Stimulated activated CD8-positive, alpha-beta memory T cell treated with anti-CD3 and anti-CD28 coated beads, Interleukin-4, amount 100 ng/mL, for 1 hour (primary cell): ENCODE data around the gene BBS9.
"Not testable (repeated sequence)": the region's sequence is repeated elsewhere in the genome, so short reads cannot be mapped to it uniquely, and the experiment has no call there.

Experiments
- DNase-seq, 2 donors: peaks; one replicate each; pipeline ENCODE4 v3.0.0-alpha.2; 2020; ENCODE audit warnings: low read depth in 2 of 2, low spot score in 1 of 2

The BBS9 gene

DNA sequence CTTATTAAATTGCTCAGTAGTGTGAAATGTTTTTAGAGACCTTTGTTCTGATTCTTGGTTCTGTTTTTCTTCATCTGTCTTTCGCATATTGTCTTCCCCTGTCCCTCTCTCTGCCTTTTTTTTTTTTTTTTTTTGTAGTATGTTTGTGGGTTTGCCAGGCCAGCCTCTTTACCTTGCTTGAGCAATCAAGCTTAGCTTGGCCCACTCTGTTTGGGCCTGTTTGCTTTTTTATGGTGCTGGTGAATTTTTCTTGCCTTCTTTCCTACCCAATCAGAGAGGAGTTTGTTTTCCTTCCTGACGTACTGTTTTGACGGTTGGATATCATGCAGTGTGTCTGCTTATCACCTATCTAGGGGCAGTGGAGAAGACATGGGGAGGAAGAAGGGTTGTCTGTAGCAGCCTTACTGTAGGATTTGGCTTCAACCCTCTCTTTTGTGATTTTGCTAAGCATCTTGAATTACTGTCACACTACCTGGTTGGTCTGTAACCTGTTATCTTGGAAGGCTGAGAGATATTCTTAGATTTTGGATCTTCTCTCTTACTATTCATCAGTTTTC lies 64.0 kb downstream of the BBS9 start:
- DNase-seq = no peak

DNA sequence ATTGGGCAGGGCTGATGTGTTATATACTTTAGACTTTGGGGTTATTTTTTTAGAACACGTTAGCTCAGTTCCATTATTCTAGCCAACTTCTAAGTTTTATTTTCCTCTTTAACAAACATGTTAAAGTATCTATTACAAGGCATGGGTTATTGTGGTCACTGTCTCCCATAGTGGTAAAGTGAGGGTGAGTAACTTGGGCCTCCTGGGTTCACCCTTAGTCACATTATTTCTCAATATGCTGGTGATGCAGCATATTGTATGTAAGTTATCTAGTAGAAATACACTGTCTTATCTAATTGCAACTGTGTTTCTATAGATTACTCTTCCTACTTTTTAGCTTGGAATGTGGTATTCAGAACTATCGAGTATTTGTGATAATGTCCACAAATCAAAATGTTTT lies 65.9 kb downstream of the BBS9 start:
- no peak for DNase-seq

DNA sequence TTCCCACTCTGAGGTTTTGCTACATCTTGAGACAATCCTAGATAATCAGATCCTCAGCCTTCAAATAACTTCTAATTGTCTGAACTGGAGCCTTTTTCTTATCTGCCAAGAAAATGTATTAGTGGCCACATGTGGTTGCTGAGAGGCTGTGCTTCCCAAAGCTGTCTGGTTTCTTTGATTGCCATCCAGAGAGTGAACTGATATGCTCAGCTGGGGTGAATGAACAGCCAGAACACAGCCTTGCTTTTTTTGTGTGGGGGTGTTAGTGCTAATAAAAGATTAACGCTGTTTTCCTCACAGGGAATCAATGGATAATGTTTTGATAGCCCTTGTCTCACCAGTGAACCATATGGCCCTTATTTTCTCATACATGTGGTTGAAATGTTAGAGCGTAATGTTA lies 66.9 kb downstream of the BBS9 start:
- DNase-seq = no peak

DNA sequence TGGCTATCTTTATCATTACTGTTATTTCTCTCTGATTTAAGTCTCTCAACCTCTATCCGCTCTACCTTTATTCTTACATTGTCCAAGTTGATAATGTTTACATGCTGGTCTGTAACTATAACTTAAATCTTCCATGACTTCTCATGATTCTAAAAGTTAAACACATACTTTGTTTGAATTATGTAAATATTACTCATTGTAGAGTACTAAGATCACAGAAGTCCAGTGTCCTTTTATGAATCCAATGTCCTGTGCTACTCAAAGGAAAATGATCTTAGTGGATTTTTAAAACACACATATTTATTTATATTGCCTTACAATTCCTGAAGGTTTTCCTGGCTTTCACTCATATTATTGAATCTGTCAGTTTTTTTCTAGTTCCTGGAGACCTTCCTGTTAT lies 70.9 kb downstream of the BBS9 start:
- DNase-seq = no peak

DNA sequence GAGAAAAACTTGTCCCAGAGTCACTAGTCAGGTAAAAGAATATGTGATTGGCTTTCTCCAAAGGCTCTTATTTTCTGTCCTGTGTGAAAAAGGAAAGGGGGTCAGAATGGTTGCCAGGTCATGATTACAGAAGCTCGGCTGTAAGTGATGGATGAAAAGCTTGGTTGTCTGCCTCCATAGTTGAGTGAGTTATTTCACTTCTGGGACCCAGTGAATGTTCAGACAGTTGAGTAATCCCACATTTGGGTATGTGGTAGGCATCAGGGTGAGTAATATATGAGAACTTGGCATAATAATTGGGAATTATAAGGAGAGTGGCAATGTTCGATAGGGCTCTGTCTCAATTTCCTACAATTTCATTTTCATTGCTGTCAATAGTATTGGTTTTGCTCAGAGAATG lies 72.5 kb downstream of the BBS9 start:
- DNase-seq = no peak

GRCh38 chr7:33210958-33211357 lies 81.6 kb downstream of the BBS9 start:
- DNase-seq = no peak

DNA sequence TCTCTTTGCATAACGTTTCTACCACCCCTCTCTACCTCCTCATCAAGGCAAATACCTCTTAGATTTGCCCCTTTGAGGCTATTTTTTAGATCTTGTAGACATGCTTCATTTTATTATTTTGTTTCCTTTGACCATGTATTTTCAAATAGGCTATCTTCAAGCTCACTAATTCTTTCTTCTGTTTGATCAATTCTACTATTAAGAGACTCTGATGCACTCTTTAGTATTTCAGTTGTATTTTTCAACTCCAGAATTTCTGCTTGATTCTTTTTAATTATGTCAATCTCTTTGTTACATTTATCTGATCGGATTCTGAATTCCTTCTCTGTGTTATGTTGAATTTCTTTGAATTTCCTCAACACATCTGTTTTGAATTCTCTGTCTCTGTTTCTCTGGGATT lies 82.8 kb downstream of the BBS9 start:
- DNase-seq = no peak

DNA sequence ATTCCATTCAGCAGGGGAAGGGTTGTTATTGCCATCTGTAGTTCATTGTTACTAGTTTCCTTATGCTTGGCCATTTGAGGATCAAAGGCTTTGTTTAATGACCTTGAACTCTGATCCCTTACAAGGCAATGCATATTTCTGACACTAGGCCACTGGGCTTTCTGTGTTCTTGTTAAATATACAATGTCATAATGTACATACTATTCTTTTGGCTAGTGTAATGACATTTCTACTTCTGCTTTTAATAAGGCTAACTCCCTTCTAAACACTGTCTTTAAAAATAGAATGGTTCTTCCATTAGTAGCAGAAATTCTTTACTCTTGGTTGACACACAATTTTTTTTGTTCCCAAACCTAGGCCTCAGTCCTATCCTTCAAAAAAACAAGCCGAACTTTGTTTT lies 86.6 kb downstream of the BBS9 start:
- no peak for DNase-seq

GRCh38 chr7:33217595-33217994 lies 88.2 kb downstream of the BBS9 start:
- DNase-seq = no peak

DNA sequence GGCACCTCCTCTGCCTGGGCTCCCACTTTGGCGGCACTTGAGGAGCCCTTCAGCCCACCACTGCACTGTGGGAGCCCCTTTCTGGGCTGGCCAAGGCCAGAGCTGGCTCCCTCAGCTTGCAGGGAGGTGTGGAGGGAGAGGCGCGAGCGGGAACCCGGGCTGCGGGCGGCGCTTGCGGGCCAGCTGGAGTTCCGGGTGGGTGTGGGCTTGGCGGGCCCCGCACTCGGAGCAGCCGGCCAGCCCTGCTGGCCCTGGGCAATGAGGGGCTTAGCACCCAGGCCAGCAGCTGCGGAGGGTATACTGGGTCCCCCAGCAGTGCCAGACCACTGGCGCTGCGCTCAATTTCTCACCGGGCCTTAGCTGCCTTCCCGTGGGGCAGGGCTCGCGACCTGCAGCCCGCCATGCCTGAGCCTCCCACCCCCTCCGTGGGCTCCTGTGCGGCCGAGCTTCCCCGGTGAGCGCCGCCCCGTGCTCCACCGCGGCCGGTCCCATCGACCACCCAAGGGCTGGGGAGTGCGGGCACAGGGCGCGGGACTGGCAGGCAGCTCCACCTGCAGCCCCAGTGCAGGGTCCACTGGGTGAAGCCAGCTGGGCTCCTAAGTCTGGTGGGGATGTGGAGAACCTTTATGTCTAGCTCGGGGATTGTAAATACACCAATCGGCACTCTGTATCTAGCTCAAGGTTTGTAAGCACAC lies 89.6 kb downstream of the BBS9 start:
- DNase-seq = not testable (repeated sequence)

- DNase-seq = no peak
These were observed 90.9 kb downstream of the BBS9 start for GRCh38 chr7:33220231-33220630.

DNA sequence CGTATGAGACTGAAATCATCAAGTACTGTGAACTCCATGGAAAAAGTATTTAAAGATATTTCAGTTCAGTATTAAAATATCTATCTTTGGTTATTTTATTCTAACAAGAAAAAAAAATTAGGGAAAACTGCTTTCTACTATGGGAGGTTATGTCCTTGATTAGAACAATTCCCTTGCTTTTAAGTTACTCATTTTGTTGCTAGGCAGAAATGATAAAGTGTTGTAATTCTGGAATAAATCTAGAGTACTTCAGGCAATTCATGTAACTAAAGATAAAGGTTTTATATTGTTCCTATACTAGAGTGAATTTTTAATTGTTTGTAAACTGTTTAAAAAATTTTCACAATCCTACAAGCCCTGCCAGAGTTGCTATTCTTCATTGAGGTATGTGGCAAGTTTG lies 92.0 kb downstream of the BBS9 start:
- DNase-seq = no peak

DNA sequence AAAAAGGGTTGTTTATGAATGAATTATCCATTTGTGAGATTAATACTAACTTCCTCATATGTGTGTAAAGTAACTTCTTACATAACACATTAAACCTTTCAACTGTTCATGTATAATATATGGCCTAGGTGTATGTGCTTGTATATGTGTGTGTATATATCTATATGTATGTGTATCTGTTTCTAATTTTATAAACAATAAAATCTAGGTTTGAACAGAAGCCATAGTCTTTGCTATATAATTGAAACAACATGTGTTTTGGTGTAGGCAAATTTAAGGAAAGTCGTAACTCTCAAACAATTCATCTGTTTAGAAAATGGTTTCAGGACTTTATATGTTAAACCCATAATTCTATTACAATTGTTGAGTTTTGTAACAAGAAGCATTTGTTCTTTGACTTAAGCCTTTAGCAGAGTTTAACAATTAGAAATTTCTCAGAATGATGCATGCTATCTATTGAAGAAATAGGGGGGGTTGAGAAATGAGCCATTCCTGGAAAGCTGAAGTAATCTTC lies 103.3 kb downstream of the BBS9 start:
- no peak for DNase-seq

- no peak for DNase-seq
These were observed 104.3 kb downstream of the BBS9 start for GRCh38 chr7:33233659-33234058.

DNA sequence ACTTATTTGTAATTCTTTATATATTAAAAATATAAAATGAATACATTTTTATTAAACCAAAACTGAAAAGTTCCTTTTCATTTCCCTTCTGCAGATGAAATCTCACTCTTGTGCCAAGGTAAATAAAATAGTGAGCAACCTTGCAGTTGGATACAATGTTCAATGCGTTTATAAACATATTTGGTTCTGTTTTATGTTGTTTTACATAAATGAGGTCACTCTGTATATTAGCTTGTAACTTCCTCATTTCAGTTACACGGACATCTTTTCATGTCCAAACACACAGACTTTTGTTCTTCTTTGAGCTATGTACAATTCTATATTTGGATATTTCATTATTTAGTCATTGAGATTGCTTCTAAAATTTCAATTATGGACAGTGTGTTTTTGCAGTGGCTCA lies 107.7 kb downstream of the BBS9 start:
- DNase-seq = no peak

- no peak for DNase-seq
These were observed 114.0 kb downstream of the BBS9 start for GRCh38 chr7:33243319-33243881.

GRCh38 chr7:33248671-33249070 lies 119.3 kb downstream of the BBS9 start:
- no peak for DNase-seq

GRCh38 chr7:33250421-33250871 lies 121.1 kb downstream of the BBS9 start:
- DNase-seq = no peak

GRCh38 chr7:33251301-33251700 lies 121.9 kb downstream of the BBS9 start:
- no peak for DNase-seq

DNA sequence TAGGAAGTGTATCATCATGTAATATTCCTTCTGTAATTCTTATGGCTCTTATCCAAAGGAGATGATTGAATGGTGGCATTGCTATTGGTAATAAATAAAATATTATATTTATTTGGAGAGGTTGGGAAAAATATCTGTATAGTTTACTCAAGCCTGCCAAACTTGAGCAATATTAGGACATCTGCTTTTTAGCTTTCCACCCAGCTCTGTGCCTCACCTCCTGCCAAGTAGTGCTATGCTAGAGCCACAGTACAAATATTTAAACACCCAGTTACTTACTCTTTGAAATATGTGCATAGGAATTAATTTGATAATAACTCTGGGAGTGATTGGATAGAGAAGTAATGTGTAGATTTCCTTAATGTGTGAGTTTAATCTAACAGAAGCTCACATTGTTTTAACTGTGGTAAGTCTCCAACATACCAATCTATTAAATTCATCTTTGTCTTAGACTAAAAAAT lies 129.2 kb downstream of the BBS9 start:
- no peak for DNase-seq

DNA sequence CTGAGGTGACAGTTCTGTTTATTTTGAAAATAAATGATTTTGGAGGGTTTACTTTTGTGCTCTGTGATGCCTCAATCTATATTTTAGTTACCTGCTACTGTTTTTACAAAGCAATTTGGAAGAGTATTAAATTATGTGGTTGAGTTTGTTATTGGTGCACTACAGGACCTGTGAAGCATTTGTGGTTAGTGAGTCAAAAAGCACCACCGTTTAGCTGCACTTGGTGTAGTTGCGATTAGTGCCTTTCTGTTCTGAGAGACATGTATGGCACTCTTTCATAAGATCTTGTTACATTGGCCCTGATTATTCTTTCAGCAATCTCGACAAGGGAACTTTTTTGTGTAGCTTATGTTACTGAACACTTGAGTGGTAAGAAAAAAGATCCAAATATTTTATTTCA lies 132.2 kb downstream of the BBS9 start:
- DNase-seq = no peak

- DNase-seq = no peak
These were observed 133.1 kb downstream of the BBS9 start for GRCh38 chr7:33262476-33262875.
